Stimulated activated CD8-positive, alpha-beta memory T cell treated with anti-CD3 and anti-CD28 coated beads, Interleukin-7, amount 100 ng/mL, for 4 hours (primary cell): ENCODE data around the gene OR56B4.
"Not testable (repeated sequence)": the region's sequence is repeated elsewhere in the genome, so short reads cannot be mapped to it uniquely, and the experiment has no call there.

Experiments used
- DNase-seq, 2 donors: peaks; one replicate each; pipeline ENCODE4 v3.0.0-alpha.2; 2020; ENCODE audit warnings: low read depth in 2 of 2

The OR56B4 gene, protein sequence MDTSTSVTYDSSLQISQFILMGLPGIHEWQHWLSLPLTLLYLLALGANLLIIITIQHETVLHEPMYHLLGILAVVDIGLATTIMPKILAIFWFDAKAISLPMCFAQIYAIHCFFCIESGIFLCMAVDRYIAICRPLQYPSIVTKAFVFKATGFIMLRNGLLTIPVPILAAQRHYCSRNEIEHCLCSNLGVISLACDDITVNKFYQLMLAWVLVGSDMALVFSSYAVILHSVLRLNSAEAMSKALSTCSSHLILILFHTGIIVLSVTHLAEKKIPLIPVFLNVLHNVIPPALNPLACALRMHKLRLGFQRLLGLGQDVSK

DNA sequence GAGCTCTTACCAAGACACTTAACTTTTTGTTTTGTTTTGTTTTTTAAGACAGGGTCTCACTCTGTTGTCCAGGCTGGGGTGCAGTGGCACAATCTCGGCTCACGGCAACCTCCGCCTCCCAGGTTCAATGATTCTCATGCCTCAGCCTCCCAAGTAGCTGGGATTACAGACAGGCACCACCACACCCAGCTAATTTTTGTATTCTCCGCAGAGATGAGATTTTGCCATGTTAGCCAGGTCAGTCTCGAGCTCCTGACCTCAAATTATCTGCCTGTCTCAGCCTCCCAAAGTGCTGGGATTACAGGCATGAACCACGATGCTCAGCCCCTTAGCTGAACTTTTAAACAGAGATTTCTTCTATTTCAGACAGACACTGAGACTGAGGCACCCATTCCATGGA lies at the start of gene OR56B4:
Gene OR56B4, plus strand, starts transcription at position 301 of the 400 bp plus-strand sequence. Its CDS starts 95 bp downstream, at position 396.
- not testable (repeated sequence) for DNase-seq

DNA sequence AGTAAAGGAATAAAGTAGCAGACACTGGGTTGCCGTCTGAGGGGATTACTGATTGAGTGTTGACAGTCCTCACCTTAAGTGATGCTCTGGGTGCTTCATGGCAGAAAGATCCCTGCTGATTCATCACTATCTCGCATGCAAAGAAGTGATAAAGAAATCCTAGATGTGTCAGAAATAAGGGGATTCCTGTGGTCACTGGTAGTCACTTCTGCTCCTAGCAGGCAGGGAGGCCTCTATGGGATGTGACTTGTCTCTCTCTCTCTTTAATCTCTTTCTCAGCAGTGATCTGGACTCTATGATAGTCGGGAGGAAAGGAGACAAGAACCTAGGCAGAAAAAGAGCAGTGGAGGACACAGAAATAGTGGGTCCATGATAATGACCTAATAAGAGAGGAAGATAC lies 46.0 kb upstream of the OR56B4 start:
- no peak for DNase-seq

DNA sequence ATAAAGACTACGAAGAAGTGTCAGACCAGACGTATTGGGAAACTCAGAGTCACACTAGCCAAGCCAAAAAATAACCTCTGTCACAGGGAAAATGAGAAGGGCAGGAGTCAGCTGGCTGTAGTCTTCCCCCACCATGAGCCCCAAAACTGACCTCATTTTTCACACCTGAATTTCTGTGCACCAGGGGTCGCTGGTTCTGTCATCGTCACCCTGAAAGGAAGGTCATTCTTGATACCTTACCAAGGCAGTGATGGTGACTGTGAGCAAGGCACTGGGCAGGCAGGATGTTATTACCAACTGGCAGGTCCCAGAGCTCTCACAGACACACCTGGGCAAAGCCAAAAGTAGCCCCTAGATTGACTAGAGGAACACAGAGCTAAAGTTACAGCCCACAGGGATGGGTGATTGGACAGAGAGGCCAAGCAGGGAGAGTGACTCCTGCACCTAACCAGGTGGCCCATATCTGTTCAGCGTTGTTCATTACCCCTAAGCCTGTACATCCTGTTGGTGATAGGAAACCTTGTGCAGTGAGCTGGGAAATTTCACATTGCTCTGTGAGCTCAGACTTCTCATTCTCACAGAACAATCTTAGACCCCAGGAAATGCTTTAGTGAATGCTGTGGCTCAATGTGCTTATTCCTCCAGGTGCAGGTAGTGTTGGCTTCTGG lies 44.7 kb upstream of the OR56B4 start:
- no peak for DNase-seq

DNA sequence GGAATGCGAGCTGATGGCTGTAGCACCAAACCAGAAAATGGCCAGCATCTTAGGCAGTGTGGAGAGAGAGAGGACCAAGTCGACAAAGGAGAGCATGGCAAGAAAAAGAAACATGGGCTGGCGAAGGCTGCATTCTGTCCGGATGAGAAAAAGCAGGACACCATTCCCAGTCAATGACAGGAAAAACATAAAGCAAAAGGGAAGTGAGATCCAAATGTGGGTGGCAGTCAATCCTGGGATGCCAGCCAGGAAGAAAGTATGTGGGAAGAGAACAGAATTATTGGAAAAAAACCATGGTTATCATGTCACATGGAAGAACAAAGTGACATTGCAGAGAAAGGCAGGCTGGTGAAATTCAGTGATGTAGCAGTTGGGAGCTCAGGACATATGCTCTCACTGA lies 40.0 kb upstream of the OR56B4 start:
- DNase-seq, result no peak

DNA sequence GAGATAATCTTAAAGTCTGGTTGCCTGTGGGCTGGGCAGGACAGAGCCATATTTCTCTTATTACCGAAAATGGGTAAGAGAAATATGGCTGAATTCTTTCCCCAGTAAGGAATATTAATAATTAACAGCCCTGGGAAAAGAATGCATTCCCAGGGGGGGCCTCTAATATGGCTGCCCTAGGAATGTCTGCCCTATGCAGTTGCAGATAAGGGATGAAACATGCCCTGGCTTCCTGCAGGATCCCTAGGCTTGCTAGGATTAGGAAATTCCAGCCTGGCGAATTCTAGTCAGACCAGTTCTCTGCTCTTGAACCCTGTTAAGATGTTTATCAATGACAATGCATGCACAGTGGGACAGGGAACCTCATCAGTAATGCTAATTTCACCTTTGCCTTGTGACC lies 31.0 kb upstream of the OR56B4 start:
- DNase-seq, result not testable (repeated sequence)

DNA sequence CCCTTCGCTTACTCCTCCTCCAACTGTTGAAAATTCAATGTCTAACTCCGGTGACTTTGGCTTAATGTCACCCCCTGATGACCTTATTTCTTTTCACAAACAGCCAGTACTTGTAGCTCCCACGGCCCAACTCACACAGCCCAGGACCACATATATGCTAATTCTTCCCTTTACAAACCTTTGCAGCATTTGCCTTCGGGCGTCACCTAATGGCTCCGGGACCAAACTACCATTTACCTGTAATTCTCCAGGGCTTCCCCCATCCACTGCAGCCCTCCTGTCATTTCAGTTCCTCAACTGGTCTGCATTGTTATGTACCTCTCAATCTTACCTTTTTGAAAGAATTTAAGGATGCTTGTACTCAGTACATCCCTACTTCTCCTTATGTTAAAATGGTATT lies 29.8 kb upstream of the OR56B4 start:
- no peak for DNase-seq

DNA sequence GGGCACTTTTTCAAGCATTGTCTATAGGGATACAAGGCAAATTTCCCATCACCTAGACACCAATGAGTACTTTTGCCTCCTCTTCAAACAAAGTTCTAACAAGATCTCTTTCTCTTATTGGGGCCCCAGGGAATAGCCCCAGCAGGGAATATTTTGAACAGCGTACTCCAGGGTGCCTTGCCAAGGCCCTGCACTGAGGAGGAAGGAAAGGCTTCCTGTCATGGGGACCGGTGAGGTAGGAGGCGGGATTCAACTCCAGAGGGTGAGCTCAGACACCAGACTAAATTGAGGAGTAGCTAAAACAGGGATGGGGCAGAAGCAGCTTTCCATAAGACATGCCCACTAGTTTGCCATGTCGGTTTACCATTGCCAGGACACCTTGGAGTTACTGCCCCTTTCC lies 28.0 kb upstream of the OR56B4 start:
- no peak for DNase-seq

DNA sequence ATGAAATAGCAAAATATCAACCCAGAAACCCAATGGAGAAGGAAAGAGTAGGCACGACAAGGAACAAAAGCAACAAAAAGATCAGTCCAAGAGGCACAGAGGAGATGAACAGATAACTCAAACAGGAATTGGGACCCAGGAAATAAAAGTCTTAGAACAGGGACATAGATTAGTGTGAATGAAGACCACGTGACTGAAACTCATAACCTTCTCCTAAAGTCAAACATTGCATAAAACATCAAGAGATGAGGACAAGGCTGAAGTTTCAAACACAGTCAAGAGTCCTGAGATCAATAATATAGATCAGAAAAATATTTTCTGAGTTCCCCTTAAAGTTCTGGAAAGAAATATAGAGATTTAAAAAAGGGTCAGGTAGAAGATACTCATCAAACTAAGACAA lies 24.4 kb upstream of the OR56B4 start:
- no peak for DNase-seq

DNA sequence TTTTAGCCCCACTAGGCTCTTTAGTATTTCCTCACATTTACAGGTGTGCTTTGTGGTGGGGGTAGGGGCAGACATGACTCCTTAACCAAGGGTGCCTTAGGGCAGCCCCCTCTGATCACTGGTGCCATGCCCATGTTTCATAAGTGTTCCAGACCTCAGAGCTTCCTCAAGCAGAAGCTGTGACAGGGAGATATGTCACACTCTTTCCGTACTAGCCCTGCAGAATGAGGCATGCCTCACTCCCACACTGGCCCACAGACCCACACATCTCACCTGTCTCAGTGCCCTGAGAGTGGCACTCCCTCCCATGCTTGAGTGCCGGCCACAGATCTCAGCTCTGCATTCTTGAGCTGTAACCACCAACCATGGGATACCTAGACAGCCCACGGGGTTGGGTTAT lies 22.9 kb upstream of the OR56B4 start:
- DNase-seq, result no peak

DNA sequence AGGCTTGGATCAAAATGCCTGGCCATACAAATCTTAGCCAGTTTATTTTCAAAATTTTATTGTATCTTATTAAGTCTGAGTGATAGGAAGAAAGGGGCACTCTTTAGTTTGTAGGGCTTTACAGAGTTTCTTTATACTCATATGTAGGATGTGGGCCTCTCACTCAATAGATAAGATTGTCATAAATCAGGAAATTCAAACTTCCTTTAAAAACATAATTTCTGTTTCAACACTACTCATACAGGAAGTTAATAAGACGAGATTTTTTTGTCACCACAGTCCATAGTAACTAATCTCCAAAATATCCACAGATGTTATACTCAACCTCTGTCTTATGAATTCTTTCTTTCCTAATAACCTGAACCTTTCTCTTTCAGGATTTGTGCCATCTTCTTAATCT lies 13.3 kb upstream of the OR56B4 start:
- no peak for DNase-seq

DNA sequence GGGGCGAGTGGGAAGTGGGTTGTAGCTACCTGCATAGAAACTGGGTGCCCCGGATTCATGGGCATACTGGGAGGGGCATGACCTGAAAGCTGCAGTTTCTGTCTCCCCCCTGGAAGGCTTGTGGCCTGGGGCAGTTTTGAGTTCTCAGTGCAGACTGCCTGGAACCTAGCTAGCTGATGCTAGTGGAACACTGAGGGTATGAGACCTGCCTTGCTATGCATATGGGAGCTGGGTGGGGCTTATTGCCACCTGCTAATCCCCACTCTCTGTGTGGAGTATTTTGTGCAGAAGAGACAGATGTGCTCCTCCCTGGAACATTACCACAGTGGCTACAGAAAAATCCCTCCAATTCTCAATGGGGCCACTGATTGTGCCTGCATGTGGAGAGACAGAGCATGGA lies 11.7 kb upstream of the OR56B4 start:
- DNase-seq, result no peak

DNA sequence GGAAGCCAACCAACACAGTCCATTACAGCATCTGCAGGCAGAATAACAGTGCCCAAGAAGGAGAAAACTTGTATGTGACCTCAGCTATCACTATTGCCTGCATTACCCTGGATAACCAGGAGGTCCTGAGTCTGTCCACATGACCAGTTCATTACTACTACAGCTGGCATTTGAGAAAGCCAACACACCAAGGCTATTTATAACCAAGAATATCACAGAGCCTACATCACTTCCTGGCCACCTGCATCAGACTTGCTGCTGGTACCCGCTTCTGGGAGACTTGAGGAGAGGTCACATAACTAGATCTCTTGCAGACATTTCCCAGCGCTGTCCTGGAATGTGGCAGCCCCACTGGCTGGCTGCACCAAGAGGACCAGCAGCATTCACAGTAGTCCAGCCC lies 11.1 kb upstream of the OR56B4 start:
- DNase-seq, result no peak

DNA sequence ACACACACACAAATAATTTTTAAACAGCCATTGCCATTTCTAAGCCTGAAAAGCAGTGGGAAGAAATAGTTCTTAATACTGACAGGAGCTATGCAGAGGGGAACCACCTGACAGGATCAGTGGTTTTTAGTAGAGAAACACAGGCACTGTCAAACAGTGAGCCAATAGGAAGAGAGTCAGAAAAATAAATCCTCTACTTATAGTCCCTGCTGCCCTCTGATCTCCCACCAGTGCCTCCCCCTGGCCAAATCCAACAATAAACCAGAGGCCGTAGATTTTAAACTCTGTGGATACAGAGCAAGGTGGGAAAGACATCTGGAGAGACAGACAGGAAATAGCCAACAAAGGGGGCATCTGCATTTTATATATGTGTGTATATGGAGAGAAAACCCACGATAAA lies 7.9 kb upstream of the OR56B4 start:
- DNase-seq, result no peak

DNA sequence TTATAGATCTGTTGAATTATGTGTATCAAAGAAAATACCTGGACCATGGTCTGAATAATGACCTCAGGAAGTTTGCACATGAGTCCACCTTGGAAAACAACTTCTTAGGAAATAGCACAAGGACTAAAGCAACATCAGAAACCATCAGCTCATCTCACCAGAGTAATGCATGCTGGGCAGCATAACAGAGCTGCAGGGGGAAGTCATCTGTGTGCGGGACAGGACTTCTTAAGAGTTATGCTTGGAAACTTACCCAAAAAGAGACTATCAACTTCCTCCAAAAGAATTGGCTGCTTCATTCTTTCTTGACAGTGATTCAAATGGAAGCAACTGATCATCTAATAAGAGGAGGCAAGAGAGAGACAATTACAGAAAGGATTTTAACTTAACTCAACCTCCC lies 2.5 kb downstream of the OR56B4 start:
- DNase-seq, result no peak

DNA sequence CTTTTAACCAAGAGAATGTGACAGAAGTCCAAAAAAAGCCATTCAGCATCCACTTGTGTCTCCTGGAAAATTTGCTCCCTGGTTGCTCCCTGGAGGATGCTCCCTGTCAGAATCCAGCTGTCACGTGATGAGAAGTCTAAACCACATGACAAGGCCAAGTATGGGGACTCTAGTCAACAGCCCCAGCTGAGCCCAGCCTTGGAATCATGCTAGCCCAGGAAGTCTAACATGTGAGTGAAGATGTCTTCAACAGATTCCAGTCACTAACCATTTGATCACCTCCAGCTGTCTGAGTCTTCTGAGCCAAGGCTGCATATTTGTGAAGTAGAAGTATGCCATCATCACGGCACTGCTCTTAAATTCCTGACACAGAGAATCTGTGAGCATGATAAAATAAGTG lies 4.2 kb downstream of the OR56B4 start:
- DNase-seq, result no peak

DNA sequence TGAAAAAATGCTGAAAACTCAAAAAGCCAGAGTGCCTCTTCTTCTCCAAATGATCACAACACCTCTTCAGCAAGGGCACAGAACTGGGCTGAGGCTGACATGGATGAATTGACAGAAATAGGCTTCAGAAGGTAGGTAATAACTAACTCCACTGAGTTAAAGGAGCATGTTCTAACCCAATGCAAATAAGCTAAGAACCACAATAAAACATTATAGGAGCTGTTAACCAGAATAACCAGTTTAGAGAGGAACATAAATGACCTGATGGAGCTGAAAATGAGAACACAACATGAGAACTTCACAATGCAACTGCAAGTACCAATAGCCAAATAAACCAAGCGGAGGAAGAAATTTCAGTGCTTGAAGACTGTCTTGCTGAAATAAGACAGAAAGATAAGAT lies 9.2 kb downstream of the OR56B4 start:
- DNase-seq, result no peak

DNA sequence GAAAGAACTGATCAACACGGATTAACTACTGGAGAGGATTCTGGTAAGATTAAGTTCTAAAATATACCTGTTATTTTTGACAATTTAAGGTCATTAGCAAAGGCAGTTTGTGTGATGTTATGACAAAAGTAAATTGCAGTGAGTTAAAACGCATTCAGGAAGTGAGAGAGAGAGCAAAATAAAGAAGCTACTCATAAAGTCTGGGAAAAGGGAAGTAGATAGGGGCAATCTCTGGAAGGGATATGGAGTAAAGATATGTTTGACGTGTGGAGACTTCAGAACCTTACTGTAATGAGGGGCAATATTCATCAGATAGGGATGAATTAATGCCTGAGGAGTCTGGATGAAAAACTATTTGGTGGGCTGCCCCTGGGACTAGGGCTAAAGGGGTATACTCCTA lies 16.8 kb downstream of the OR56B4 start:
- DNase-seq, result no peak

DNA sequence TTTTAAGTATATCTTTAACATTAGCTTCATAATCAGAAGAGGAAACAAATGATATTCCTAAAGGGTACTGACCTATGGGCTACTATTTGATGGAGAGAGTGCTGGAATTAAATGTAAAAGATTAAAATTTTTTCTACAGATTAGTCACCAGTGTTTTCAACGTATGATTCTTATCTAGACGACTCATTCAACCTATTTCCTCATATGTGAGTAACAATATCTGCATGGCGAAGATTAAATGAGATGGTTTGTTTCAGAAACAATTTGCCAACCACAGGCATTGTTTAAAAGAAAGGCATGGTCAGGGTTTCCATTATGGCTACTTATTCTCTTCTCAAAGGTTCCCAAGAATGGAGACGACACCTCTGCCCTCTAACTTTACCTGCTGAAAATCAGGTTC lies 20.4 kb downstream of the OR56B4 start:
- no peak for DNase-seq

DNA sequence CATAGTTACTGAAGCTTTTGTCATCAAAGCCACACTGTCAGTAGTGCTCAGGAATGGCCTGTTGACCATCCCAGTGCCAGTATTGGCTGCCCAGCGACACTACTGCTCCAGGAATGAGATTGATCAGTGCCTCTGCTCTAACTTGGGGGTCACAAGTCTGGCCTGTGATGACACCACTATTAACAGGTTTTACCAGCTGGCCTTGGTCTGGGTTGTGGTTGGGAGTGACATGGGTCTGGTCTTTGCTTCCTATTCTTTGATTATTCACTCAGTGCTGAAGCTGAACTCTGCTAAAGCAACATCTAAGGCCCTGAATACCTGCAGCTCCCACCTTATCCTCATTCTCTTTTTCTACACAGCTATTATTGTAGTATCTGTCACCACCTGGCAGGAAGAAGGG lies 21.5 kb downstream of the OR56B4 start:
- no peak for DNase-seq

DNA sequence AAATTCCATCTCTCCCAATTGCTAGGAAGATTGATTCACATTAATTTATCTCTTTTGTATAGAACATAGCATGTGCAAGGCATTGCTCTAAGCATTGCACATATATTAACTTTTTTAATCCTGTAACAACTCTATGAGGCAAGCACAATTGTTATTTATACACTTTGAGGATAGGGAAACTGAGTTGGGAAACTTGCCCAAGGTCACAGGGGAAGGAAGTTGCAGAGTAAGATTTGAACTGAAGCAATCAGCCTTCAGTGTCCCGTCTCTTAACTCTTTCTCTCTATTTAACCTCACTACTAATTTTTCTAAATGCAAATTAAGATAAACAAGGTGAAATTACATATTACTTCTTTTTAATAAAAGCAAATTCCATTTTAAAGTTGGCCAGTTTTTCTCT lies 22.2 kb downstream of the OR56B4 start:
- no peak for DNase-seq

DNA sequence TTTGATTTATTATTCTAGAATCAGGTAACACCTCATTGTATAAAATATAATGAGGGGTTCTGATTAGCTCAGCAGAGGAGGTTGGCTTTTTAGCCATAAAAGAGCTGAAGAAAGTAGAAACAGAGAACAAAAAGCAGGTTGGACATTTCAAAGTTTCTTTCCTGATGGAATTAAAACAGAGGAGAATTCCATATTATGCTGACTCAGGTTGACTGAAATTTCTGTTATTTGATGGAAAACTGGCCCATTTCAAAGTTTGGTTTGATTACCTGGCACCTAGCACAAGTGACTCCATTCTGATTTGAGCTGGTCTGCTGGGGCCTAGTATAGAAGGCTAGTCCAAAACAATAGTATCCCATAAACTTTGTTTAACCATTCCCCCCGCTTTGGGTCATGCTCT lies 24.9 kb downstream of the OR56B4 start:
- DNase-seq, result no peak

DNA sequence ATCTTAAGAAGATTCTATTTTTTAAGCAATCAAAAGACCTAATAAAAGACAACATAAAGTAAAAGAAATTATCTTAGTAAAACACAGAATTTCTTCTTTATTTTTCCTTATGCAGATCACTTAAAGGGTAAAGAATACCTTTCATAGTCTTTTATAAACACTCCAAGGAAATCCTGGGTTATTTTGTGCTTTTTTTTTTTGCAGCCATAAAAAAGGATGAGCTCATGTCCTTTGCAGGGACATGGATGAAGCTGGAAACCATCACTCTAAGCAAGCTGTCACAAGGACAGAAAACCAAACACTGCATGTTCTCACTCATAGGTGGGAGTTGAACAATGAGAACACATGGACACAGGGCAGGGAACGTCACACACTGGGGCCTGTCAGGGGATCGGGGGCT lies 28.5 kb downstream of the OR56B4 start:
- not testable (repeated sequence) for DNase-seq

DNA sequence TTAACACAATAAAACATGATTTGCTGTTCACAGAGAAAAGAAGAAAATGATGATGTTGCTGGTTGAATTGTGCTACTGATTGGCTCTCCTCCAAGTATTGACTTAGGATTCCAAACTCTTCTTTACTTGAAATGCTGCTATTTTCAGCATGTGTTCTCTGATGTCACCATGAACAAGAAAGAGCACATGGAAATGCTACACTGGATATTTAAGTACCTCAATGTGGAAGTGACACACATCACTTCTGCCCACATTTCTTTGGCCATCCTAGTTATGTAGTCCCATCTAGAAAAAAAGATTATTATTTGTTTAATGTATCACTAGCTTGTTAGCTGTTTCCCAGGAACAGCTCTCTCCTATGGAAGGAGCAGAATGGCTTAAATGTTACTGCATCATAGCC lies 35.5 kb downstream of the OR56B4 start:
- DNase-seq, result no peak

DNA sequence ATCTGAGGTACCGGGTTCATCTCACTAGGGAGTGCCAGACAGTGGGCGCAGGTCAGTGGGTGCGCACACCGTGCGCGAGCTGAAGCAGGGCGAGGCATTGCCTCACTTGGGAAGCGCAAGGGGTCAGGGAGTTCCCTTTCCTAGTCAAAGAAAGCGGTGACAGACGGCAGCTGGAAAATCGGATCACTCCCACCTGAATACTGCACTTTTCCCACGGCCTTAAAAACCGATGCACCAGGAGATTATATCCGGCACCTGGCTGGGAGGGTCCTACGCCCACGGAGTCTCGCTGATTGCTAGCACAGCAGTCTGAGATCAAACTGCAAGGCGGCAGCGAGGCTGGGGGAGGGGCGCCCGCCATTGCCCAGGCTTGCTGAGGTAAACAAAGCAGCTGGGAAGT lies 36.3 kb downstream of the OR56B4 start:
- DNase-seq, result not testable (repeated sequence)
